Mesothelial cell of epicardium (in vitro differentiated cells): ENCODE results near the gene VAPB. TPM values are rescaled to one million over a fixed set of nuclear protein-coding genes. Genes with fewer than 3 reads are reported as not detected.

Experiments used
- DNase-seq, 2 experiments: peaks; one replicate each; pipeline ENCODE4 v3.0.0; 2021; ENCODE audit warnings: low spot score in 2 of 2; ENCODE audit not compliant: unreplicated experiment in 2 of 2
- H3K27ac Mint-ChIP-seq: 2 replicates; pipeline ENCODE4 v1.8.0; 2021; ENCODE audit warnings: mixed read lengths
- H3K27me3 Mint-ChIP-seq: 2 replicates; pipeline ENCODE4 v1.8.0; 2021; ENCODE audit warnings: low read depth, mixed read lengths
- H3K36me3 Mint-ChIP-seq: 2 replicates; pipeline ENCODE4 v1.8.0; 2021; ENCODE audit warnings: mixed read lengths
- H3K4me1 Mint-ChIP-seq: 2 replicates; pipeline ENCODE4 v1.8.0; 2021; ENCODE audit warnings: mixed read lengths
- H3K4me3 Mint-ChIP-seq: 2 replicates; pipeline ENCODE4 v1.8.0; 2021; ENCODE audit warnings: mild to moderate bottlenecking, moderate library complexity, mixed read lengths
- H3K9me3 Mint-ChIP-seq: 2 replicates; pipeline ENCODE4 v1.8.0; 2021; ENCODE audit warnings: mixed read lengths
- total RNA-seq: library from RNA; stranded (reverse); gene quantifications from 3 replicates; pipeline ENCODE4 v1.2.1, GENCODE V29; 2021
- TF ChIP-seq, protein P1 (sequence below): fragments of 200-600 bp; sonication (generic); IDR thresholded peaks from one replicate; pipeline ENCODE4 v1.5.0; 2021; ENCODE audit warnings: antibody characterized with exemption; ENCODE audit not compliant: unreplicated experiment

VAPB gene
- total RNA-seq, 1 donor from 2014 or later, result 52.9 TPM

DNA sequence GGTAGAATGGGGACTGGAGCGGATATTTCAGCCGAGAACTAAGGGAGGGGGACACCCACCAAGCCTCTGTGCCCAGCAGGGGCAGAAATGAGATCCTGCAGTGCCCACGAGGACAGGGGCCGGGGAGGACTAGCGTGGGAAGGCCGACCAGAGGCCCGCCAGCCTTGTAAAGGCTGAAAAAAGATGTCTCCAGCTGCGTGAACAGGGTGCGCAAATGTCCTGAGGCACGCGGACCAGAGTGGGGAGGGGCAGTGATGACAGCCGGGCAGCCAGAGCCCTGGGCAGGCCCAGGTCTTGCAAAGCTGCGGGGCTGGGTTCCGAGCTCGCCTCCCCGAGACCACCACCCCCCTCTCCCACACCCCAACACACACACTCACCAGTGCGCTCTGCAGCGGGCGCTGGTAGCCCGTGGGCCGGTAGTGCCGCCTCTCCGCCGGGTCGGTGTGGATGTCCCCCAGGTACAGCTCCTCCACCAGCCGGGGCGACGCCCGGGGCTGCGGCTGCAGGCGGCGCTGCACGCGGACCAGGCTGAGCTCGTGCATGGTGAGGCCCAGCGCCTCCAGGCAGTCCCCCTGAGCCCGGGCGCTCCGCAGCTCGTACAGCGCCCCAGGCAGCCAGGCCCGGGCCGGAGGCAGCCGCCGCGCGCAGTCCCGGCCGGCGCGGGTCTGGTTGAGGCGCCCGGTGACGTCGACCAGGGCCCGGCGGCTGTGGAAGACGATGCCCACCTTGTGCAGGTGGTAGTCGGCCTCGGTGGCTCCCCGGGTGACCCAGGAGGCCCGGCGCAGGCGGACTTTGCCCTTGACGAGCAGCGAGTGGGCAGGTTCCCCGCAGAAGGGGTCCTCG is 77.9 kb downstream of the VAPB start:
- no peak for DNase-seq
- Mint-ChIP-seq H3K36me3 (no peaks in the 10 kb centered on the region), H3K27me3 (no peaks in the 10 kb centered on the region), H3K4me1 (peaks cover 23% of the 10 kb centered on the region), H3K27ac (no peak overlapping the region), H3K4me3 (no peak overlapping the region), H3K9me3 (peaks cover 3% of the 10 kb centered on the region)
- TF ChIP-seq, protein P1, sequence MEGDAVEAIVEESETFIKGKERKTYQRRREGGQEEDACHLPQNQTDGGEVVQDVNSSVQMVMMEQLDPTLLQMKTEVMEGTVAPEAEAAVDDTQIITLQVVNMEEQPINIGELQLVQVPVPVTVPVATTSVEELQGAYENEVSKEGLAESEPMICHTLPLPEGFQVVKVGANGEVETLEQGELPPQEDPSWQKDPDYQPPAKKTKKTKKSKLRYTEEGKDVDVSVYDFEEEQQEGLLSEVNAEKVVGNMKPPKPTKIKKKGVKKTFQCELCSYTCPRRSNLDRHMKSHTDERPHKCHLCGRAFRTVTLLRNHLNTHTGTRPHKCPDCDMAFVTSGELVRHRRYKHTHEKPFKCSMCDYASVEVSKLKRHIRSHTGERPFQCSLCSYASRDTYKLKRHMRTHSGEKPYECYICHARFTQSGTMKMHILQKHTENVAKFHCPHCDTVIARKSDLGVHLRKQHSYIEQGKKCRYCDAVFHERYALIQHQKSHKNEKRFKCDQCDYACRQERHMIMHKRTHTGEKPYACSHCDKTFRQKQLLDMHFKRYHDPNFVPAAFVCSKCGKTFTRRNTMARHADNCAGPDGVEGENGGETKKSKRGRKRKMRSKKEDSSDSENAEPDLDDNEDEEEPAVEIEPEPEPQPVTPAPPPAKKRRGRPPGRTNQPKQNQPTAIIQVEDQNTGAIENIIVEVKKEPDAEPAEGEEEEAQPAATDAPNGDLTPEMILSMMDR, result no peak

DNA sequence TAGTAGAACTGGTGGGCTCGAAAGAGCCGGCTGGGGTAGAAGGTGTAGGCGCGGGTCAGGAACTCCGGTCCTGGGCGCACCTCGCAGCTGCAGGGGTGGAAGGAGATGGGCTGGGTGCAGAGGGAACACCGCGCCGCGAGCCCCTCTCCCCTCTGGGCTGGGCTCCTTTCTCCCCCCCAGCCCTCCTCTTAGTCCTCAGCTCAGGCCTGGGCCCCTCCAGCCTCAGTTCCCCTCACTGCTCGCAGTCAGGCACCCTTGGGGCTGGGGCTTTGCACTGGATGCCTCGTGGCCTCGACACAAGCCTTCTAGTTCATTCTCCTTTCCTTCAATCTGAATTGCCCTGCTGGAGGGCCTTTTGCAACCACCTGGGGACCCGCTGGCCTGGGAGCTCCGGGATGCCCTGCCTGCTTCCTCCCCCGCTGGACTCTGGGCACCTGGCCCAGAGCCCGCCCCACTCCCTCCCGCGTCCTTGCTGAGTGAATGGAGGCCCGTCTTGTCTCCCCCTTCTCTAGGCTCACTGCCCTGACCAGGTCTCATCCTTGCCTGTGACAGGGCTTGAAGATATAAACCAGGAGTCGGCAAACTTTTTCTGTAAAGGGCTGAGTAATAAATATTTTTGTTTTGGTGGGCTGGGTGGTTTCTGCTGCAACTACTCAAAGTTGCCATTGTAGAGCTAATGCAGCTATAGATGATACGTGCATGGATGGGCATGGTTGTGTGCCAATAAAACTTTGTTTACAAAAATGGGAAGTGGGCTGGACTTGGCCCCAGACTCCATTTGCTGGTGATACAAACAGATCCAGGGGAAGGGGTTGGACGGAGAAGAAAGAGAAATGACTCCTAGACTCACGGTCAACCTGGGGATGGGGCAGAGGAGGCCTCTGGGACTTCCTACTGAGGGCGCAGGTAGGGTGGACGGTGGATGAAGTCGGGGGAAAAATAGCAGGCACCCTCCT is 78.8 kb downstream of the VAPB start:
- no peak for DNase-seq
- Mint-ChIP-seq H3K36me3 (no peaks in the 10 kb centered on the region), H3K27ac (no peak overlapping the region), H3K4me3 (no peak overlapping the region), H3K4me1 (peaks cover 23% of the 10 kb centered on the region), H3K27me3 (no peaks in the 10 kb centered on the region), H3K9me3 (peaks cover 3% of the 10 kb centered on the region)
- TF ChIP-seq, protein P1, result no peak

DNA sequence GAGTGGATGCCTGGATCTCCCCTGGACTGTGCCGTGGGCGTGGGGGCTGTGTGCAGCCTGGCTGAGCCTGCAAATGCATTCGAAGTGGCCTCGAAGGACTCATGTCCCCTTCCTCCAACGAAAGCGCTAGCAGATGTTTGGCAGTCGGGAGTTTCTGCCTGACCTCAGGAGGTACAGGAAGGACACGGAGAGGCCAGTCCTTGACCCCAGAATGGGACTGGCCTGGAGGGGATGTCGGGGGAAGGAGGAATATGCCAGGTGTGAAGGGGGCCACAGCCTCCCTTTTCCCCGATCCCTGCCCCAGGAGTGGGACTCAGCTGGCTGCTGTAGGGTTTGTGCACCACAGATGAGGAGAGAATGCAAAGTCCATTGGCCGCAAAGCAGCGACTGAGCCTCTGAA is 80.6 kb downstream of the VAPB start:
- H3K27me3 Mint-ChIP-seq, result no peaks in the 10 kb centered on the region

DNA sequence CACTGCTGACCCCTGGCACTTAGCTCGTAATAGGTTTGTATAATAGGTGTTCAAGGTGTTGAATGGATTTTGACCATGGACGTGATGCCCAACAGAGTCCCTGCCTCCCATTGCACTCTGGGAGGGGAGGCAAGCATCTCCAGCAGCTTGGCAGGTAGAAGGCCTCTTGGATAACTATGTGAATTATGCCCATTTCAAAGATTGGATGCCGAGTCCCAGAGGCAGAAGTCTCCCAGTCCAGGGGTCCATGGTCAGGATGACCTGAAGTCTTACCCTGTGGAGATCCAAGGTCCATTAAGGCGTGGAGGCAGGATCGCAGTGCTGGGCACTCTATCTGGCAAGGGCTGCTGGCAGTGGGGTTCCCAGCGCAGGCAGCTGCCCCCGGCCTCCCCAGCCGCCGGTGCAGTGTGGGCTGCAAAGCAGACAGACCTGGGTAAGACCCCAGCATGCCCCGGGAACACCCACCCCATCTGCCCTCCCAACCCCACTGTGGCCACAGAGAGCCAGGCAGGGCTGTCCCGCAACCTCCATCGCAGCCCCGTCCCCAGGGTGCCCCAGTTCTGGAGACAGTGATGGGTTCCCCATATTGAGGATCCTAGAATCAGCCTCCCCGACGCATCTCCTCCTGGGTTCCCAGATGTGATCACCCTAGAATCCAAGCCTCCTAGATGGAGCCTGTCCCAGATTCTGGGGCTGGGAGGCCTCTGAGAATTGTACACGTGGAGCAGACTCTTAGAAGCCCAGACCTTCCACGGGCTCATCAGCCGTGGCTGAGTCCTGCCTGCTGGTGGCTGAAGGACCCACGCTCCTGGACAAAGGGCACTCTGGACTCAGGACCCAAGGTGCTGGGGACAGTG is 81.5 kb downstream of the VAPB start:
- Mint-ChIP-seq H3K9me3 (no peaks in the 10 kb centered on the region), H3K4me3 (no peak overlapping the region), H3K27ac (no peak overlapping the region), H3K27me3 (no peaks in the 10 kb centered on the region), H3K36me3 (no peaks in the 10 kb centered on the region), H3K4me1 (peaks cover 12% of the 10 kb centered on the region)
- TF ChIP-seq, protein P1, result no peak
- DNase-seq, result no peak

More for the DNA sequence above, 80.6 kb downstream of the VAPB start:
- TF ChIP-seq, protein P1, result no peak
- H3K27ac Mint-ChIP-seq, result no peak overlapping the region
- H3K4me3 Mint-ChIP-seq, result no peak overlapping the region
- H3K4me1 Mint-ChIP-seq, result peaks cover 16% of the 10 kb centered on the region
- no peak for DNase-seq
- H3K9me3 Mint-ChIP-seq, result no peaks in the 10 kb centered on the region
- H3K36me3 Mint-ChIP-seq, result no peaks in the 10 kb centered on the region
